ENCODE data around the gene ZBTB18.

Gene ZBTB18

GRCh38 chr1:244064621-244065020, 13.5 kb downstream of the ZBTB18 start:
- no peak for DNase-seq

GRCh38 chr1:244065063-244065793, 14.1 kb downstream of the ZBTB18 start:
- no peak for DNase-seq

DNA sequence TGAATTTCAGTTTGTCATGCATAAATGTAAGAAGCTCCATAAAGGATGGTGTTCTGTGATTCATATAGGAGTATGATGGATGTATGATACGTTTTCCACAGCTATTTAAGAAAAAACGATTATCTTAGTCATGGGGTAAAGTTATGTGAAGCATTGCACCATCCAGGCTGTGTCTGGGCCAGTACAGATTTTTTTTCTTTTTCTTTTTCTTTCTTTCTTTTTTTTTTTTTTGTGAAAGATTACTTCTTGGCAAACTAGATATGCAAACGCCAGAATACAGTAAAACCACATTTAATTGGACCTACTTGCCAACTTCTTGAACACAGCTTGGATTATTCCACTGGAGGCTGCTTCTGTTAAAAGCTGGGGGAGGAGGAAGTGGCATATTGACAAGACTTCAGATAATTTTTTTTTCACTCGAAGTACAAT, 14.9 kb downstream of the ZBTB18 start:
- peak; percentile 46 for DNase-seq

DNA sequence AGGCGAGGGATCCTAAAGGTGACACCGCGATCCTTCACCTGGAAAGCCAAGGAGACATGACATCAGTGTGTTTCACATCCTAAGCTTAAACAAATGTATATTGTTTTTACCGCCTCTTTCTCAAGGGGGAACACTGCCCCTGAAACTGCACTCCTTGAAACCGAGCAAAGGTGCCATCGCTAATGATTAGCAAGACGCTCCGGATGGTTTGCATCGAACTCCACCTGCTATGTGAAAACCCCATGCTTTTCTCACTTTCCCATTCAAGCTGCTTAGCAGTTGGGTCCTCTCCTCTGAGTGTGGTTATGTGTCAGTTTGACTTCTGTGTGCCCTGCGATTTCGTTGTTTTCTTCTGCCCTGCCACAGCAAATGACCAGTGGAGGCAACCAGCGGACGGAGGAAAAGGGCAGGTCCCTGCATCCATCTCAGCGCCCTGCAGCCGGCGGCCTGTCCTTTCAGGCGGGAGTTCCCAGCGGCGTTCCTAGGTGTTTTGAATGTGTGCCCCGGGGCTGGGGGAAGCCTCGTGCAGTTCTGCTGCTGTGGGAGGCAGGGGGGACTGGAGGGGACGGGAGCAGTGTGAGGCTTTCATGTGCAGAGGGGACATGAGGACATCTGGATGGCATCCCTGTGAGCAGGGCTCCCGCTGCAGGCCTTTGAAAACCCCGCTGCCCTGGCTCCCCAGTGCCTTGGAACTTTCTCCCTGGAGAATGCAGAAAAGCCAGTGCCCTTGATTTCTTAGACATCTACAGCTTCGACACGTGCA, 16.1 kb downstream of the ZBTB18 start:
- no peak for DNase-seq

- peak; percentile 44 for DNase-seq
Measured at GRCh38 chr1:244067893-244068292, 16.8 kb downstream of the ZBTB18 start.

DNA sequence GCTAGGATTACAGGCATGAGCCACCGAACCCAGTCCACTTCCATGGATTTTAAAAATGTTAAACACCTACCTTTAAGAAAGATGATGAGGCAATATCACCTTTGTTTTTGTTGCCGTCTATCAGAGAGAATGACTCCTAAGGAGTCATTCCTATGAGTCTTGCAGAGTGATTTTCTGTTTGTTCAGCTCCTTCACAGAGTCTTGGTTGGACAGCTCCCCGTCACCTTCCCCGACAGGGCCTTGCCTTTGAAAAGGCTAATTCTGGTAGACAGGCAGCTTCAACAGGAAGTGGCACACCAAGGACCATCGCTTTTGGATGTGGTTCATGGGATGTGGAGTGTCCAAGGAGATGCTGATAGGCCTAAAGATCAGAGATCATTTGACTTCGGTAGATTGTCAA, 17.5 kb downstream of the ZBTB18 start:
- DNase-seq = no peak

DNA sequence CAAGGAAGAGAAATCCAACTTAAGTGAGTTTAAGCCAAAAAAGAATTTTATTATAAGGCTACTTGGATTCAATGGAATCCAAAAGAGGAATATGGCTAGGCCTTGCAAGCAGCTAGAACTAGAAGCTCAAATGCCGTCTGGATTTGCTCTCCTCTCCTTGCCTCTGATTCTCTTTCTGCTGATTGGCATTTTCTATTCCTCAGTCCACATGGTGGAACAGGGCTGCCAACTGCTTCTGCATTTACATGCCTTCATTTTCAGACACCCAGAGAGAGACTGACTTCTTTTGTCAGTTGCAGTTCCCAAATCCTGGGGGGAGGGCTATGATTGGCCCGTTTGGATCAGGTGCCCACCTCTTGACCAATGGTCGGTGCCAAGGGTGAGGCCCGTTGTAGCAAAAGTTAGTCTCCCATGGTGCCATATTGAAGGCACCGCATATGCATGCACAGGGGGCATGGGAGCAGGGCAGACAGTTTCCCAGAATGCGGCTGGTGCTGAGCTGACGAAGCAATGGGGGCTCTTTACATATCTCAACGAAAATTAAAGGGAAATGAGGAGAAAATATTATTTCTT, 18.3 kb downstream of the ZBTB18 start:
- no peak for DNase-seq

GRCh38 chr1:244074559-244075171, 23.6 kb downstream of the ZBTB18 start:
- DNase-seq = no peak

DNA sequence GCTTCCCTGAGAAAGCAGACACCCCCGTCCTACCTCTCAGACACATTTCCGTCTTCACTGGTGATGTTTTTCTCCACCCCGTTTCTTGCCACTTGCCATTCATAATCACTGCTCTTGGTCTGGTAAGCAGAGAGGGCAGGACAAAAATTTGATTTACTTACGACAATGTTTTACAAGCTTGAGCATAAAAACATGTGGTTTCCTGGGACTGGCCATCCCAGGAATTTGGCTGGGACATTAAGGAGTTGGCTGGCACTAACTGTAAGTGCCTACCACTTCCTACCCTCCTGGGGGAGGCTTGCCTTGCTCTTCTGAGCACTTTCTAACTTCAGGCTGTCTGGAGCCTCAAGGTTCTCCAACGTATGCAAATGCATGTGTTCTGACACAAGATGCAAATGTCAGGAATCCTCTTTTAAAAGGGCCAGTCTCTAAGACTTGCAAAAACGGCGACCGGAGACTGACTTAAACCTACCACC, 24.2 kb downstream of the ZBTB18 start:
- no peak for DNase-seq

GRCh38 chr1:244076740-244077139, 25.7 kb downstream of the ZBTB18 start:
- no peak for DNase-seq

DNA sequence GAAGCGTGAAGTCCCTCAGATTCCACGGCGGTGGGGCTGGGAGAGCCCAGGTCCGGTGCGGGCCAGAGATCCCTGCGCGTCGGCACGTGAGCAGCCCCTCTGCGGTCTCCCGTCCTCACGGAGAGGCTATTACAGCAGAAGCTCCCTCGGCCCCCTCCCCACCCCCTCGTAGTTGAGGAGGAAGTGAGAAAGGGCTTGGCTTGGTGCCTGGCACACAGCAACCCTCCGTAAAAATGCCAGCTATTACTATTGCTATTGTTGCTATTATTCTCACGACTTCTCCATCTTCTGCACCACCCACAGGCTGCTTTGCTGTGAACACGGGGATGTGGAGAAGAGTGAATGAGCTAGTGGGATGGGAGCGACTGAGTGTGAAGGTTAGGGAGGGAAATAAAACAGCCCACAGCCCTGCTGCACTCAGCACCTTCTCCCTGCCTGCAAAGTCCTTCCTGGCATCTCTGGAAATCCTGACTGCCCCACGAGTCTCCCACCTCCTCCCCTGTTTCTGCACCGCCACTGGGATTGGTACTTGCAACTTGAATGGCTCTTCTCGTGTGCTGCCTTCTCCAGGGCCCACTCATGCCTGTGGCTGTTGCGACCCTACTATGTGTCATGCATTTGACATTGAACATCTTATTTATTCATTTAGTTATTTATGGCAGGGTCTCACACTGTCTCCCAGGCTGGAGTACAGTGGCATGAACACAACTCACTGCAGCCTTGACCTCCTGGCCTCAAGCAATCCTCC, 26.6 kb downstream of the ZBTB18 start:
- peak; percentile 28 for DNase-seq

GRCh38 chr1:244080343-244080929, 29.4 kb downstream of the ZBTB18 start:
- no peak for DNase-seq

DNA sequence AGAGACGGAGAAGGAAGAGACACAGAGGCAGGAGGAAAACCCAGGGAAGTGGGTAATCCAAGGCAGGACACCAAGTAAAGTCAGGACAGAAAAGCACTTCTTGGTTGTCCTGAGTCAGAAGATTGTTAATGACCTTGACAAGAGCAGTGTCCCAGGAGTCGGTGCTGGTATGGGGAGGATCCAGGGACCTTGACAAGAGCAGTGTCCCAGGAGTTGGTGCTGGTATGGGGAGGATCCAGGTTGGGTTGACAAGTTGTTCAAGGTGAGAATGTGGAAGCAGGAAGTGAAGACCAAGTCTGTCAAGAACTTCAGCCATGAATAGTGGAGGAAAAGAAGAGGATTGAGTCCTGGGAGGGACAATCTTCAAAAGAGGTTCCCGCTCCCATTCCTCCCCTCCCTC, 31.9 kb downstream of the ZBTB18 start:
- no peak for DNase-seq

DNA sequence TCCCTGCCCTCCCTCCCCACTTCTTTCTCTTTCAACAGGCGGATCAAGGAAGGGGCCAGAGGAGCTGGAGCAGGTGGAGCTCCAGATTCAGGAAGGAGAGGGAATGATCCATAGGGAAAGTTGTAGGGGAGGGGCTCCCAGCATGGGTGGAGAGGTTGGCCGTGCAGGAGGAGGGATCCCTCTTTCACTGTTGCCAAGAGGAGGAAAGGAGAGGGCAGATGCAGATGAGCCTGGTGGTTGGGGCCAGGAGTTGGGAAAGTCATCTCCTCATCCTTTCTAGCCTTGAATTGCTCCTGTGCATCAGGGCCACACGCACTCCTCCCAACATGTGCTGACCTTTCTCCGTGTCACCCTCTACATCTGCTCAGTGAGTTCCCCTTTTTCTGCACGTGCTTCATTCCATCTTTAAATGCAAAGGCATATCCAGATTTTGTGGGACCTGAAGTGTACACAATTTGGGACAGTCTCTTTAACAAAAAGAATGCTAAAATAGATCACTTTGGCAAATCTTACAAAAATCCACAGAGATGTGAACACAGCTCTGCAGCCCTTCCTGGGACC, 32.4 kb downstream of the ZBTB18 start:
- DNase-seq = peak; percentile 59

DNA sequence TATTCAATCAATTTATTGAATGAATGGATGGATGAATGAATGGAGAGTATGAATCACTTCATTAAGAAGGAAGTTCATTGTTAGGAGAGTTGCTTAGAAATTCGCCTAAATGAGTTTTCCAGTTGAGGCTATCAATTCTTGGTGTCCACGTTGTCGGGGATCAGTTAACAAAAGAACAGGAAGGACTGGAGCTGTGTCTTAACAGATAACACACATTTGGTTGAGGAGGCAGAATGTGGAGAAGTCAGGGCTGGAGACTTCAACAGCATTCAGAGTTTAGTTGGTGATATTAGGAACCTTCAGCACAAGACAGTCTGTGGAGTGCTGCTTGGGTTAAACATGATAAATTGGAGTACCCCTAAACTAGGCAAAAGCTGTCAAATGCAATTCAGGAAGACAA, 33.7 kb downstream of the ZBTB18 start:
- DNase-seq = peak; percentile 91

DNA sequence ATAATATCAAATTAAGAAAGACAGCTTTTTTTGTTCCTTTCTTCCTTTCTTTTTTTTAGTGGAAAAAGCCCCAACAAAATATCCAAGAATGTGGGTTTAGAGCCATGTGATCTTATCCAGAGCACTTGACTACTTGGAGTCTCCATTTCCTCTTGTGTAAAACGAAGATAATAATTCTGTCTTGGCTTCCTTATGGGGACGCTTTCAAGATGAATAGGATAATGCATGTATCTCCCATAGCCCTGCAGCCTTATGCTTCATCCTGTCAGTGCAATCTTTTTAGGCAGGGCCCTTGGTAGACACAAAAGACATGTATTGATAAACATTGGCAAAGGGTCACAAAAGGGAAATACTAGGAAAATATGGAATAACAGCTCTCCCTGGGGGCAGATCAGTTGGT, 34.8 kb downstream of the ZBTB18 start:
- DNase-seq = peak; percentile 59

DNA sequence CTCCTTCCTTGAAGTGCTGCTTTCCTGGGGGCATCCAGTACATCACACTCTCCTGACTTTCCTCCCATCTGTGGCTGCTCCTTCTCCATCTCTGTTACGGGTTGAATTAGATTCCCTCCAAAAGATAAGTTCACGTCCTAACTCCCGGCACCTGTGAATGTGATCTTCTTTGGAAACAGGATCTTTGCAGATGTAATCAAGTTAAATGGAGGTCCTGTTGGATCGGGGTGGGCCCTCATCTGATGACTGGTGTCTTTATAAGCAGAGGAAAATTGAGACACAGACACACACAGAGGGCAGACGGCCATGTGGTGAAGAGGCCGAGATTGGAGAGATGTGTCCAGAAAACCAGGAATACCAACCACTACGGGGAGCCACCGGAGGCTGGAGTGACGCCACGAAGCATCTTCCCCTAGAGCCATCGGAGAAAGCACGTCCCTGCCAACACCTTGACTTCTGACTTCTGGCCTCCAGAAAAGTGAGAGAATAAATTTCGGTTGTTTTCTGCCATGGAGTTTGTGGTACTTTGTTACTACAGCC, 36.0 kb downstream of the ZBTB18 start:
- DNase-seq = no peak

DNA sequence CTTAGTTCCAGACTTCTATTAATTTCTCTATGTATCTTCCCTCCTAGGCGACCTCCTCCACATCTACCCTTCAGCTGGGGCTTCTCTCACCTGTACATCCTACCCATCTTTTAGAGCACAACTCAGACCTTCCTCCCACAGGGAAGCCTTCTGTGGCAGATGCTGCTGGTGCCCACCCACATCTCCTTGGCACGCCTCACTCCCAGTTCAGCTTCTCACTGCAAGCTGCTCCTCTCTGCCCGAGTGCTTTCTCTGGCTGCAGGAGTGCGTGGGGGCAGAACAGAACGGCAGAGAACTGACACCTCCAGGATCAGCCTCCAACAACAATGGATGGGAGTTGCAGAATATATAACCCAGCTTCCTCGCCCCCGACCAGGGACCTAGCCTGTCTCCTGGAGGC, 36.5 kb downstream of the ZBTB18 start:
- no peak for DNase-seq

DNA sequence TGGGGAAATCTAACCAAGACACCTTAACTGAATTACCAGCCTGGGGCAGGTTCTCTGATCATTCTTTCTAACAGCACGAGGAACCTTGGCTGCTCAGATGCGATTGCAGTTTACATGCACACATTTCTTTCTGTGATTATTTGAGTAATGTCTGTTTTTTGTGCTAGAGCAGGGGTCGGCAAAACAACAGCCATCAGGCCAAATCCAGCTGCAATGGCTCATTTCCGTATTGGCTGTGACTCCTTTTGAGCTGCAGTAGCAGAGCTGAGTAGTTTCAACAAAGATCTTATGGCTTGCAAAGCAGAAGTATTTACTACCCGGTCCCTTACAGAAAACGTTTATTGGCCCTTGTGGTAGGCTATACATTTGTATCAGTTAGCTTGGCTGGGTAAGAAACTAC, 37.1 kb downstream of the ZBTB18 start:
- DNase-seq = no peak

DNA sequence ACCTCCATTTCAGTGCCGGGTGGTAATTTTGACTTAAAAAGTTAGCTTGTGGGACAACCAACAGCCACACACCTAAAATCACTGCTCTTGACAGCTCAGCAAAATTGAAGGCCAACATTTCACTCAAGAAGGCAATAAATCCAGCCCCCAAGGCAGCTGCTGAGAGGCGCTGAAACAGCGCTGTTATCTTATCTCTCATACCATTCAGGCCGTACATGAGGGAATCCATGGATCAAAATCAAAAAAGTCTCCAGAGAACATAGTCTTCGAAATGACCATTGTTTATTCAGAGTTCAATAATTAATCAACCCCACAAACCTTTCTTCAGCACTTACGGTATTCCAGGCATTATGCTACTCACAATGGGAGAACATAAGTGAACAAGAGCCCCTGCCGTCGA, 38.5 kb downstream of the ZBTB18 start:
- DNase-seq = peak; percentile 31

DNA sequence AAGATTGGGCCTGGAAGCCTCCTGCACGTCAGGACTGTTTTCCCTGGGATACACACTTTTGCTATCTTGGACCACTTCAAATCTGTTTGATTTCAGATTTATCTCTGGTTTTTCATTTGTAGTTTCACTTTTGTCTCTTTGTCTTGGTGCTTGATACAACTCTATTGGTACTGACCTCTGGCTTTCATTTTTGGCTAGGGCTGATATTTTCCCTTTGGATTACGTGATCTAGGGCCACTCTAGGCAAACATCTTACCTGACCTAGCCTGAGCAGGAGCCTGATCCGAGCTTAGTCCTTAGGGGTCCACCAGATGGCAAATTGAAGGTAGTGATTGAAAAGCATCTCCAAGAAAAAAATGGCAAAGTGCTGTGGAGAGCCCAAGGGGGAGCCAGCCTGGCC, 39.6 kb downstream of the ZBTB18 start:
- DNase-seq = no peak

Measured in hematopoietic multipotent progenitor cell treated with erythropoietin and hydrocortisone succinate and interleukin-3 and kit ligand, for 4 days (in vitro differentiated cells).